ENCODE results near the gene ZNF140. TPM values are rescaled to one million over a fixed set of nuclear protein-coding genes. Genes with fewer than 3 reads are reported as not detected.

Gene ZNF140
- polyA plus RNA-seq, 3 donors, result 6.2 to 11.8 (median 6.3) TPM

GRCh38 chr12:133124674-133125073 lies 44.0 kb downstream of the ZNF140 start:
- no peak for TF ChIP-seq CTCF (IDR thresholded peaks at IDR 0.05)
- H3K27ac ChIP-seq (ENCODE audit: low read depth in 1 of 2, low read length in 2 of 2), result no peak overlapping the region
- 80% methylated on average over 1 of the region's 2 CpGs for WGBS (ENCODE audit: insufficient coverage)
- H2AFZ ChIP-seq (ENCODE audit: insufficient read depth, low read depth, low read length, poor library complexity, severe bottlenecking), result no peak overlapping the region
- Mint-ChIP-seq H3K4me3 (no peak overlapping the region), H3K27ac (no peak overlapping the region), H3K4me1 (peaks cover 6% of the 10 kb centered on the region), H3K27me3 (ENCODE audit: low read depth in 3 of 3) (peaks cover 0 to 1% (median 0%) of the 10 kb centered on the region in 3 donors), H3K9me3 (peaks cover 48 to 96% (median 88%) of the 10 kb centered on the region in 7 donors), H3K36me3 (peaks cover 17 to 47% of the 10 kb centered on the region in 2 donors)
- H4K20me1 ChIP-seq (ENCODE audit: insufficient read depth, low read length), result no peaks in the 10 kb centered on the region
- H3K4me2 ChIP-seq (replicated peaks; ENCODE audit: extremely low read depth, low read length, poor library complexity, severe bottlenecking), result no peak overlapping the region
- H3K4me3 ChIP-seq (replicated peaks in 1 of 3; ENCODE audit: low read depth in 2 of 3, low read length in 3 of 3), result peak overlapping the region in 1 of 3 experiments; percentile 24
- H3K79me2 ChIP-seq (ENCODE audit: insufficient read depth, low read length), result no peaks in the 10 kb centered on the region
- H3K9me3 ChIP-seq (replicated peaks in 1 of 2; ENCODE audit: control insufficient read depth in 1 of 2, insufficient read depth in 1 of 2, low read length in 2 of 2), result peaks cover 59 to 95% of the 10 kb centered on the region in 2 donors
- H3K9ac ChIP-seq (ENCODE audit: insufficient read depth, low read length, poor library complexity, severe bottlenecking), result no peak overlapping the region
- no peak for DNase-seq
- no peaks in the 10 kb centered on the region for H3K27me3 ChIP-seq (ENCODE audit: control insufficient read depth in 2 of 2, insufficient read depth in 2 of 2, low read length in 2 of 2)
- peaks cover 4 to 5% of the 10 kb centered on the region in 2 donors for H3K4me1 ChIP-seq (ENCODE audit: control insufficient read depth in 1 of 2, insufficient read depth in 2 of 2, low read length in 2 of 2)
- peaks cover 4 to 61% of the 10 kb centered on the region in 2 donors for H3K36me3 ChIP-seq (replicated peaks in 1 of 2; ENCODE audit: control insufficient read depth in 1 of 2, insufficient read depth in 2 of 2, low read length in 2 of 2)
- intact Hi-C loops (cut with micrococcal nuclease), result no loop called here

- Histone ChIP-seq H3K4me2 (replicated peaks; ENCODE audit: extremely low read depth, low read length, poor library complexity, severe bottlenecking) (peak overlapping the region; percentile 78), H3K9me3 (replicated peaks in 1 of 2; ENCODE audit: control insufficient read depth in 1 of 2, insufficient read depth in 1 of 2, low read length in 2 of 2) (peaks cover 65 to 80% of the 10 kb centered on the region in 2 donors), H3K36me3 (replicated peaks in 1 of 2; ENCODE audit: control insufficient read depth in 1 of 2, insufficient read depth in 2 of 2, low read length in 2 of 2) (peaks cover 0 to 29% of the 10 kb centered on the region in 2 donors), H3K79me2 (ENCODE audit: insufficient read depth, low read length) (no peaks in the 10 kb centered on the region), H3K4me1 (ENCODE audit: control insufficient read depth in 1 of 2, insufficient read depth in 2 of 2, low read length in 2 of 2) (peaks cover 14% of the 10 kb centered on the region in 2 donors), H3K9ac (ENCODE audit: insufficient read depth, low read length, poor library complexity, severe bottlenecking) (peak overlapping the region; percentile 85), H3K4me3 (replicated peaks in 1 of 3; ENCODE audit: low read depth in 2 of 3, low read length in 3 of 3) (peak overlapping the region; percentile 55 to 74 (median 72)), H2AFZ (ENCODE audit: insufficient read depth, low read depth, low read length, poor library complexity, severe bottlenecking) (peak overlapping the region; percentile 90), H3K27me3 (ENCODE audit: control insufficient read depth in 2 of 2, insufficient read depth in 2 of 2, low read length in 2 of 2) (no peaks in the 10 kb centered on the region), H4K20me1 (ENCODE audit: insufficient read depth, low read length) (no peaks in the 10 kb centered on the region), H3K27ac (ENCODE audit: low read depth in 1 of 2, low read length in 2 of 2) (peak overlapping the region; percentile 83 to 88)
- H3K4me3 Mint-ChIP-seq, result peak overlapping the region; percentile 86 to 92
- H3K36me3 Mint-ChIP-seq, result peaks cover 13 to 34% of the 10 kb centered on the region in 2 donors
- peaks cover 15% of the 10 kb centered on the region for H3K4me1 Mint-ChIP-seq
- no peak for DNase-seq
- peak overlapping the region; percentile 7 to 97 (median 94) for H3K27ac Mint-ChIP-seq
- WGBS (ENCODE audit: insufficient coverage), result 19% methylated on average over 17 of the region's 26 CpGs
- H3K9me3 Mint-ChIP-seq, result peaks cover 38 to 98% (median 86%) of the 10 kb centered on the region in 7 donors
- H3K27me3 Mint-ChIP-seq (ENCODE audit: low read depth in 3 of 3), result peaks cover 0 to 3% (median 1%) of the 10 kb centered on the region in 3 donors
- TF ChIP-seq CTCF (IDR thresholded peaks at IDR 0.05), result no peak
- intact Hi-C loops (cut with micrococcal nuclease), result loop anchor here (1.0 to 5.0 kb wide), 6 partner anchors 49 to 143 kb away; partner anchors contain the start of genes ZNF140 (in 2 of the 2), ZNF268 (in 2 of the 2), ZNF84 (in 2 of the 2) and ZNF26 (in 1 of the 2)
Measured at GRCh38 chr12:133129368-133130037, 48.8 kb downstream of the ZNF140 start.

Data from CD14-positive monocyte (primary cell).